Subcutaneous adipose tissue (tissue), 4 donors: ENCODE measurements around the gene ZMAT2. TPM values are rescaled to one million over a fixed set of nuclear protein-coding genes. Genes with fewer than 3 reads are reported as not detected.

Experiments
- CTCF ChIP-seq: fragments of 450-650 bp; IDR thresholded peaks from one replicate; pipeline ENCODE4 v1.5.1; 2016; ENCODE audit warnings: low read depth, mild to moderate bottlenecking, control low read depth, antibody characterized with exemption, moderate library complexity
- small RNA-seq: library from RNA; depleted of rRNA; stranded (forward); fragments of <200 nt; gene quantifications from one replicate; pipeline ENCODE3, GENCODE V24; 2016
- total RNA-seq, 4 donors: library from RNA; depleted of rRNA; stranded (reverse); fragments of >200 nt; gene quantifications; one replicate each; pipeline ENCODE4 v1.1.0, GENCODE V29; 2016

The ZMAT2 gene
- total RNA-seq, 4 donors from 2014 or later = 35.0 to 48.7 (median 43.0) TPM

- TF ChIP-seq CTCF = no peak
These were observed 53.3 kb downstream of the ZMAT2 start for GRCh38 chr5:140753561-140753960.

Small RNA genes within 50 kb of the gene (small RNA-seq; reads per million reads assigned to genes)
- 159 reads per million, percentile 98 among the genes with 10 or more reads in this experiment for gene VTRNA1-1
- 7.5 reads per million, percentile 86 among the genes with 10 or more reads in this experiment for gene VTRNA1-2
- 0.73 reads per million for gene VTRNA1-3

Other genes starting within 250 kb of the ZMAT2 start
- 10 to 100 TPM; 24.9 to 36.2 (median 27.9) TPM for gene EIF4EBP3, start 152.8 kb upstream of the ZMAT2 start, total RNA-seq
- 10 to 100 TPM; 12.4 to 33.3 (median 14.7) TPM for gene SRA1, start 143.0 kb upstream of the ZMAT2 start, total RNA-seq
- gene APBB3, start 135.8 kb upstream of the ZMAT2 start, total RNA-seq = 10 to 100 TPM; 13.7 to 24.3 (median 18.9) TPM
- 10 to 100 TPM; 21.1 to 32.2 (median 25.4) TPM for gene SLC35A4, start 135.6 kb upstream of the ZMAT2 start, total RNA-seq
- gene CD14, start 67.3 kb upstream of the ZMAT2 start, total RNA-seq = 100 to 1,000 TPM in 2 of 4 donors, 10 to 100 TPM in 2; 61.2 to 114 (median 97.3) TPM
- 10 to 100 TPM; 11.4 to 64.5 (median 23.7) TPM for gene TMCO6, start 61.0 kb upstream of the ZMAT2 start, total RNA-seq
- 10 to 100 TPM; 63.2 to 83.2 (median 74.8) TPM for gene NDUFA2, start 52.8 kb upstream of the ZMAT2 start, total RNA-seq
- 100 to 1,000 TPM in 3 of 4 donors, 10 to 100 TPM in 1; 80.7 to 144 (median 114) TPM for gene IK, start 52.6 kb upstream of the ZMAT2 start, total RNA-seq
- 10 to 100 TPM; 11.4 to 31.6 (median 19.8) TPM for gene WDR55, start 35.5 kb upstream of the ZMAT2 start, total RNA-seq
- 1 to 10 TPM in 2 of 4 donors, under 1 TPM in 1, not detected in 1; 0.66 to 1.3 (median 1.2) TPM for gene DND1, start 26.9 kb upstream of the ZMAT2 start, total RNA-seq
- gene HARS1, start 9.1 kb upstream of the ZMAT2 start, total RNA-seq = 10 to 100 TPM; 38.4 to 49.8 (median 47.4) TPM
- gene HARS2, start 9.0 kb upstream of the ZMAT2 start, total RNA-seq = 10 to 100 TPM; 23.2 to 32.1 (median 31.4) TPM
- not detected for gene PCDHA1, start 85.7 kb downstream of the ZMAT2 start, total RNA-seq
- under 1 TPM in 1 of 4 donors, not detected in 3; 0.38 TPM for gene PCDHA2, start 94.4 kb downstream of the ZMAT2 start, total RNA-seq
- gene PCDHA3, start 100.6 kb downstream of the ZMAT2 start, total RNA-seq = under 1 TPM; 0.16 to 0.34 (median 0.20) TPM
- 1 to 10 TPM in 1 of 4 donors, under 1 TPM in 3; 0.16 to 1.3 (median 0.76) TPM for gene PCDHA4, start 106.6 kb downstream of the ZMAT2 start, total RNA-seq
- under 1 TPM in 3 of 4 donors, not detected in 1; 0.33 to 0.57 (median 0.51) TPM for gene PCDHA5, start 121.2 kb downstream of the ZMAT2 start, total RNA-seq
- under 1 TPM; 0.22 to 0.49 (median 0.36) TPM for gene PCDHA6, start 127.5 kb downstream of the ZMAT2 start, total RNA-seq
- under 1 TPM; 0.17 to 0.44 (median 0.26) TPM for gene PCDHA7, start 133.8 kb downstream of the ZMAT2 start, total RNA-seq
- gene PCDHA8, start 140.7 kb downstream of the ZMAT2 start, total RNA-seq = under 1 TPM in 1 of 4 donors, not detected in 3; 0.17 TPM
- gene PCDHA9, start 147.9 kb downstream of the ZMAT2 start, total RNA-seq = under 1 TPM in 3 of 4 donors, not detected in 1; under 0.01 to 0.34 (median 0.19) TPM
- gene PCDHA10, start 155.4 kb downstream of the ZMAT2 start, total RNA-seq = 1 to 10 TPM in 1 of 4 donors, under 1 TPM in 3; 0.51 to 1.9 (median 0.66) TPM
- gene PCDHA11, start 168.5 kb downstream of the ZMAT2 start, total RNA-seq = under 1 TPM in 3 of 4 donors, not detected in 1; 0.22 to 0.34 (median 0.33) TPM
- under 1 TPM in 3 of 4 donors, not detected in 1; 0.17 to 0.22 (median 0.19) TPM for gene PCDHA12, start 174.9 kb downstream of the ZMAT2 start, total RNA-seq
- gene PCDHA13, start 181.7 kb downstream of the ZMAT2 start, total RNA-seq = 1 to 10 TPM in 1 of 4 donors, under 1 TPM in 3; 0.34 to 1.5 (median 0.69) TPM
- gene PCDHAC1, start 225.9 kb downstream of the ZMAT2 start, total RNA-seq = 1 to 10 TPM in 1 of 4 donors, under 1 TPM in 3; 0.44 to 1.9 (median 0.74) TPM